ENCODE results near the gene ZMAT2.
"Not testable (repeated sequence)": the region's sequence is repeated elsewhere in the genome, so short reads cannot be mapped to it uniquely, and the experiment has no call there.

Gene ZMAT2, protein sequence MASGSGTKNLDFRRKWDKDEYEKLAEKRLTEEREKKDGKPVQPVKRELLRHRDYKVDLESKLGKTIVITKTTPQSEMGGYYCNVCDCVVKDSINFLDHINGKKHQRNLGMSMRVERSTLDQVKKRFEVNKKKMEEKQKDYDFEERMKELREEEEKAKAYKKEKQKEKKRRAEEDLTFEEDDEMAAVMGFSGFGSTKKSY

GRCh38 chr5:140700177-140701144 lies at the start of gene ZMAT2:
TSS of gene ZMAT2 (plus strand) at chr5:140700447. CDS start at chr5:140700461, 14 bp downstream.
- DNase-seq = peak; percentile 97

GRCh38 chr5:140658870-140659269 lies 41.4 kb upstream of the ZMAT2 start:
- no peak for DNase-seq

GRCh38 chr5:140660371-140660770 lies 39.9 kb upstream of the ZMAT2 start:
- not testable (repeated sequence) for DNase-seq

DNA sequence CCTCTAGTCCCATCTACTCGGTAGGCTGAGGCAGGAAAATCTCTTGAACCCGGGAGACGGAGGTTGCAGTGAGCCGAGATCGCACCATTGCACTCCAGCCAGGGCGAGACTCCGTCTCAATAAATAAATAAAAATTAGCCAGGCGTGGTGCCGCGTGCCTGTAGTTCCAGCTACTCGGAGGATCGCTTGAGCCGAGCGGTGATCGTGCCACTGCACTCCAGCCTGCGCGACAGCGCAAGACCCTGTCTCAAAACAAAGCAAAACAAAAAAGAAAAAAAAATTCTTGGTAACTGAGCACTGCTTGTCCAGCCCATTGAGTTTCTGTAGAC lies 36.3 kb upstream of the ZMAT2 start:
- no peak for DNase-seq

- DNase-seq = peak; percentile 96
Observed at GRCh38 chr5:140664359-140665119, 35.7 kb upstream of the ZMAT2 start, which contains the start of gene WDR55. TSS of gene WDR55 (plus strand) at chr5:140664904. CDS start at chr5:140664913, 9 bp downstream.

DNA sequence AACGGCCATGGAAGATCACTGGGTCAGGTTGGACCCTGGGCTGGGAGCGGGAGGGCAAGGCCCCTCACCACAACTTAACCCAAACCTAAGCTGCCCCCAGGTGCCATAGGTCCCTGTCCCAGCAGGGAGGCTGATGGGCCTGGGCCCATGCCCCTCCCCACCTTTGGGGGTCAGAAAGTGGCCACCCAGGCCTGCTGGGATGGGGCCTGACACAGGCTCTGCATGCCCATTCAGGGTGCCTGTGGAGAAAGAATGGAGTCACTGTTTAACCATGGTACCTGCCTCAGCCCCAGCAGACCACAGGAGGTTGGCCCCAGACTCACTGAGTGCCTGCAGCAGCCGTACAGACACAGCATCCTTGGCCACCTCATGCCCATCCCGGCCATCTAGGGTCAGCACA lies 29.2 kb upstream of the ZMAT2 start:
- DNase-seq = not testable (repeated sequence)

- DNase-seq = no peak
Observed at GRCh38 chr5:140671472-140672125, 28.6 kb upstream of the ZMAT2 start.

GRCh38 chr5:140672455-140673186 lies 27.6 kb upstream of the ZMAT2 start:
- DNase-seq = no peak

DNA sequence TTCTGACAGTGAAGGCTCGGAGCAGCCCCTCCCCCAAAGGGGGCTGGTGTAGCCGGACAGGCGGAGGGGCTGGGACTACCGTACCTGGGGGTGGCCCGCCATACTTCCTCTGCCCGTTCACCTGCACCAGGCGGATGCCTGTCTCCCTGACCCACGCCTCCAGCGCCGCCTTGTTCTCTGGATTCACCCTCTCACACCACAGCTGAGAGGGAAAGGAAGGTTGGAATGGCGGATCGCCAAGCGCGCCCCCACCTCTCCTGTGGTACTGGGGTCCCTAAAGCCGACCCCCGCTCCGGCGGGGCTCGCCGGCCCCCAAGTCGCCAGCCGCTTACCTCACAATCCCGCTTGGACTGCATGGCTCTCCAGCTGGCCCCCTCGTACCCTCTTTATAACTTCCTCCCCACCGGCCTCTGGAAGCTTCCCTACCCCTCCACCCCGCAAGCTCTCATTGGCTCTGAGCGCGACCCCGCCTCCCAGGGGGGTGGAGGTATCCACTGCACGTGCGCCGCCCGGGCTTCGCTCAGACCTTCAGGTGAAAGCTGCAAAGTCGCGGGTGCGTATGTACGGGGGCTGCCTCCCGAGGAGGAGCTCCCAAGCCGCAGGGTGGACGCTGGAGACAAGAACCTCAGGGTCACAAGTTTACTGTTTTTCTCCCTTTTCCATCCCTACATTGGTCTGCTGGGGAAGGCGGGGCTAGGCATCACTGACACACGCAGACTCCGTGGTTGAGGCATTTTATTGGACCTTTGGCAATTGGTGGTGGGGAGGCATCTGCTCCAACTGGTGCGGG lies 26.9 kb upstream of the ZMAT2 start, which contains the start of gene DND1:
Gene DND1 (minus strand): TSS at position 390 of the 790 bp plus-strand sequence. CDS start 34 bp downstream, at position 356.
- DNase-seq = no peak

GRCh38 chr5:140674211-140674610 lies 26.0 kb upstream of the ZMAT2 start:
- no peak for DNase-seq

GRCh38 chr5:140674629-140675028 lies 25.6 kb upstream of the ZMAT2 start:
- no peak for DNase-seq

DNA sequence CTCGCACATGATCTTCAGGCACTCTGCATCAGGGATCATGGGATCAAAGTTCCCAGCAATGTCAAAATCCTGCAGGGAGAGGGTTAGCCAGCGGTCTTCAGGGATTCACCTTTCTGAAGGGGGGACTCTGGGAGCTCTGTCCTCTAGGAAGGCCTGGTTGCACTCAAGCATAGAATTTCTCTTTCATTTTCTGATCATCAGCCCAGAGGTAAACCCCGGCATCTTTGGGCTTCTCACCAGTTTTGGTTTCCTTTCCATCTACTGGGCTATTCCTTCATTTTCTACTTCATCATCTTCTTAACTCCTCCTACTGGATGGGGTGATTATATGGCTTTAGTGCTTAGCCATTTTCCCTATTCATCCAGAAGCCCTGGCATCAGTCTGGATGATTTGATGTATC lies 22.3 kb upstream of the ZMAT2 start:
- no peak for DNase-seq

DNA sequence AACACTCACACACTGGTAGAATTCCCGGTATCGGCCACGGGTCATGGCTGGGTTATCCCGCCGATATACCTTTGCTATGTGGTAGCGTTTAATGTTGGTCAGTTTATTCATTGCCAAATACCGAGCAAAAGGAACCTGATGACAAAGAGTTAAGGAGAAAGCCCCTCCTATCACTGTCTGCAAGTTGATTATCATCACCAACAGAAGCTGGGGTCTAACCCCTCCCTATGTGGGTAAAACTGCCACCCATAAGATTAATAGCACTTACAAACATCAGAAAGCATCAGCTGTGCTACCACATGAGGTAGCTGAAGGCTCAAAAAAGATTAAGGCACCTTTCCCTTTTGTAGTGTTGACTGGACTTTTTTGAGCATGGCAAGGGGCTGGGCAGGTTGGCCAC lies 21.3 kb upstream of the ZMAT2 start:
- no peak for DNase-seq

GRCh38 chr5:140690376-140690932 lies 9.8 kb upstream of the ZMAT2 start:
- no peak for DNase-seq

- DNase-seq = peak; percentile 93
Observed at GRCh38 chr5:140690941-140691924, 9.0 kb upstream of the ZMAT2 start, which contains the start of the genes HARS1 and HARS2. TSS of gene HARS1 (minus strand) at chr5:140691370. CDS start at chr5:140691304, 66 bp downstream. TSS of gene HARS2 (plus strand) at chr5:140691455. CDS start at chr5:140691649, 194 bp downstream.

DNA sequence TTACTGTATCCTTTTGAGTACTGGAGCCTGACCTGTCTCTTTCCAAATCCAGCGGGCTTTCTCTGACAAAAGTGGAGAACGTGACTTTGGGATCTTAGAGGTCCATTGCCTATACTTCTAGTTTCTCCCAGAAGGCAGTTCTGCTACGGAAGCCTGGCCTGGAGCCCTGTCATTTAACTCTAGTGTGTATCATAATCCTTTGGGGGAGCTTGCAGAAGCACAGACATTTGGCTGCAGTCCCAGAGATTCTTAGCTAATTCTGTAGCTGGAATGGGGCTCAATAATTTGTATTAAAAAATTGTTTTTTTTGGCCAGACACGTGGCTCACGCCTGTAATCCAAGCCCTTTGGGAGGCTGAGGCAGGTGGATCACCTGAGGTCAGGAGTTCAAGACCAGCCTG lies 6.0 kb upstream of the ZMAT2 start:
- DNase-seq = no peak

DNA sequence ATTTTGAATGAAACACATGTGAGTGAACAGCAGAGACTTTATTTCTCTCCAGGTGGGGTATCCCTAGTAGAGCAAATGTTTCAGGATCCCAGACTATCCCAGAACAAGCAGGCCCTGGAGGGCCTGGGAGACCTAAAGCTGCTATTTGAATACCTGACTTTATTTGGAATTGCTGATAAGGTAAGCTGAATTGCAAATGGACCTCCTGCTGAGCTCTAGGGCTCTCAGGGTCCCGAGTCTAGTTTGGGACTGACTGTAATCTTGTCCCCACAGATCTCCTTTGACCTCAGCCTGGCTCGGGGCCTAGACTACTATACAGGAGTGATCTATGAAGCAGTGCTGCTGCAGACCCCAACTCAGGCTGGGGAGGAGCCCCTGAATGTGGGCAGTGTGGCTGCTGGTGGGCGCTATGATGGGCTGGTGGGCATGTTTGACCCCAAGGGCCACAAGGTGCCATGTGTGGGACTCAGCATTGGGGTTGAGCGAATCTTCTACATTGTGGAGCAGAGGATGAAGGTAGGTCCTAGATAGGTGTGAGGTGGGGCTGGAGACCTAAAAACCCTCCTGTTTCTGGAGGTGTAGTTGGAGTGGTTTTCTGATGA lies 3.3 kb upstream of the ZMAT2 start:
- DNase-seq = no peak

DNA sequence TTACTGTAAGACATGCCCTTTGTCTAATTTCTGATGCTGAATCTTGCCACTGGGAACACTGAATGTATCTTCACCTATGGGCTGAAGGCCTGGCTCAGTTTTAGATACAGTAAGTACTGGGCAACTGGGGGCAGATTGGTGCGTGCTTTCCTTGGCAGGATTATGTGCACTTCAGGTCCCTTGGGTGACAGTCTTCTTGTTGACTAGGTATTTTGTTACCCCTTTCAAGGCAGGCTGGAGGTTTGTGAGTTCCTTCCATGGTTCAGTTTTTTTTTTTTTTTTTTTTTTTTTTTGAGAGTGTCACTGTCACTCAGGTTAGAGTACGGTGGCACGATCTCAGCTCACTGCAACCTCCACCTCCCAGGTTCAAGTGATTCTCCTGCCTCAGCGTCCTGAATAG lies 7.6 kb downstream of the ZMAT2 start:
- DNase-seq = no peak

DNA sequence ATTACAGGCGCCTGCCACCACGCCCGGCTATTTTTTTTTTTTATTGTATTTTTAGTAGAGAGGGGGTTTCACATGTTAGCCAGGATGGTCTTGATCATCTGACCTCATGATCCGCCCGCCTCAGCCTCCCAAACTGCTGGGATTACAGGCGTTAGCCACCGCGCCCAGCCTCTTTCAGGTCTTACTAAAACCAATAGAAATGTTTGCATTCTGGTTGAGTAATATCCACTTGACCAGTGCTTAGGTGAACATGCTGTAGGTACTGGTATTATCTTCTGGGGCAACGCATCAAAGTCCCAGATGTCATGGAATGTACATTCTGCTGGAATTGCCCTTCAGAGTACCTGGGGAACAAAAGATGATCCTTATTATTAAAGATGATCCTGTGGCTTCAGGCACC lies 8.5 kb downstream of the ZMAT2 start:
- not testable (repeated sequence) for DNase-seq
